Omental fat pad (tissue), 4 donors: ENCODE measurements around the gene ENTPD2. TPM values are rescaled to one million over a fixed set of nuclear protein-coding genes. Genes with fewer than 3 reads are reported as not detected.

Source experiments
- ATAC-seq: fragments of 150-250 bp; one replicate; pipeline ENCODE4 v1.9.1; 2016; ENCODE audit warnings: mild to moderate bottlenecking, moderate library complexity; ENCODE audit not compliant: low FRiP score
- DNase-seq: peaks from one replicate; pipeline ENCODE4 v3.0.0-alpha.2; 2019; ENCODE audit warnings: low spot score
- total RNA-seq, 4 donors: library from RNA; depleted of rRNA; stranded (reverse); fragments of >200 nt; gene quantifications; one replicate each; pipeline ENCODE4 v1.1.0, GENCODE V29; 2016
- TF ChIP-seq, protein P1 (sequence below), 3 donors: fragments of 450-650 bp; IDR thresholded peaks; one replicate each; pipeline ENCODE4 v1.5.1; 2016 to 2017; ENCODE audit warnings: antibody characterized with exemption in 3 of 3, mild to moderate bottlenecking in 3 of 3, moderate library complexity in 2 of 3

ENTPD2 gene
- under 1 TPM in 3 of 4 donors, not detected in 1; 0.25 to 0.72 (median 0.28) TPM for total RNA-seq

DNA sequence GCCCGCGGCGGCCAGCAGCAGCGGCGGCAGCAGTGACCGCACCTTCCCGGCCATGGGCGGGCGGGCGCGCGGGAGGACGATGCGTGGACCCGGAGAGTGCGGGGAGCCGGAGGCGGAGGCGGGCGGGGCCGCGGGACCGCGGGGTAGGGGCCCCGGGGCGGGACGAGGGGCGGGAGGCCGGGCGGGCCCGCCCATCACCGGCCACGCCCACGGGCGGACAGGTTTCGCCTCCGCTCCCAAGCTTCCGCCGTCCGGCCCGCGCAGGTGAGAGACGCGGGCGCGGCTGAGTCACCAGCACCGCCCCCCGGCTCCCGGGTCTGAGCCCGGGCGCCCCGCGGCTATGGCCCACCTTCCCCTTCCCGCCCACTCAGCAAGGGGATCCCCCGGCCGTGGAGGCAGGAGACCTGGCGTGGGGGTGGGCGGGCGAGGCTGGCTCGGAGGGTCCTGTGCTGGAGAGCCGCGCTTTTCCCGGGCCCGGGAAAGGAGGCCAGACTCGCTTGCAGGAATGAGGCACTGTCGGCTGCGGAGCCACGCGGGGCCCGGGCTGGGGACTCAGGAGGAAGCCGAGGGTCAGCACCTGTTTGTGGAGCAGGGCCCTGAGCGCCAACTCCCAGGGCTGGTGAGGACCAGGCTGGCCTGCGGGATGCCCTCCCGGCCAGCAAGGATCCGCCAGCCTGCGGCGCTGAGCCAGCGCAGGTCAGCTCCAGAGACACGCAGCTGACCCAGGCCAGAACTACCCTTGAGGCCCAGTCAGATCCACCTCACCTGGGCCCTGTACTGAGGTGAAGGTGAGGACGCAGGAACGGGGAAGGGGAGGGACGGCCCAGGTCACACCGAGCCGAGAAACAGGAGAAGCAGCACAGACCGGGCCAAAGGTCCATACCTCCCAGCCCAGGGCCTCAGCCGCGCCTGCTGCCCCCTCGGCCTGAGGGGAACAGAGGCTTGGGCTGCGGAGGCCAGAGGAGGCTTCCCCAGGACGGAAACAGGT lies at the start of gene ENTPD2:
Gene ENTPD2 (minus strand): TSS at position 118 of the 988 bp plus-strand sequence. CDS start 64 bp downstream, at position 54.
- ATAC-seq (peak; percentile 69), DNase-seq (no peak)
- TF ChIP-seq, protein P1, sequence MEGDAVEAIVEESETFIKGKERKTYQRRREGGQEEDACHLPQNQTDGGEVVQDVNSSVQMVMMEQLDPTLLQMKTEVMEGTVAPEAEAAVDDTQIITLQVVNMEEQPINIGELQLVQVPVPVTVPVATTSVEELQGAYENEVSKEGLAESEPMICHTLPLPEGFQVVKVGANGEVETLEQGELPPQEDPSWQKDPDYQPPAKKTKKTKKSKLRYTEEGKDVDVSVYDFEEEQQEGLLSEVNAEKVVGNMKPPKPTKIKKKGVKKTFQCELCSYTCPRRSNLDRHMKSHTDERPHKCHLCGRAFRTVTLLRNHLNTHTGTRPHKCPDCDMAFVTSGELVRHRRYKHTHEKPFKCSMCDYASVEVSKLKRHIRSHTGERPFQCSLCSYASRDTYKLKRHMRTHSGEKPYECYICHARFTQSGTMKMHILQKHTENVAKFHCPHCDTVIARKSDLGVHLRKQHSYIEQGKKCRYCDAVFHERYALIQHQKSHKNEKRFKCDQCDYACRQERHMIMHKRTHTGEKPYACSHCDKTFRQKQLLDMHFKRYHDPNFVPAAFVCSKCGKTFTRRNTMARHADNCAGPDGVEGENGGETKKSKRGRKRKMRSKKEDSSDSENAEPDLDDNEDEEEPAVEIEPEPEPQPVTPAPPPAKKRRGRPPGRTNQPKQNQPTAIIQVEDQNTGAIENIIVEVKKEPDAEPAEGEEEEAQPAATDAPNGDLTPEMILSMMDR (IDR thresholded peaks at IDR 0.05) = no peak

DNA sequence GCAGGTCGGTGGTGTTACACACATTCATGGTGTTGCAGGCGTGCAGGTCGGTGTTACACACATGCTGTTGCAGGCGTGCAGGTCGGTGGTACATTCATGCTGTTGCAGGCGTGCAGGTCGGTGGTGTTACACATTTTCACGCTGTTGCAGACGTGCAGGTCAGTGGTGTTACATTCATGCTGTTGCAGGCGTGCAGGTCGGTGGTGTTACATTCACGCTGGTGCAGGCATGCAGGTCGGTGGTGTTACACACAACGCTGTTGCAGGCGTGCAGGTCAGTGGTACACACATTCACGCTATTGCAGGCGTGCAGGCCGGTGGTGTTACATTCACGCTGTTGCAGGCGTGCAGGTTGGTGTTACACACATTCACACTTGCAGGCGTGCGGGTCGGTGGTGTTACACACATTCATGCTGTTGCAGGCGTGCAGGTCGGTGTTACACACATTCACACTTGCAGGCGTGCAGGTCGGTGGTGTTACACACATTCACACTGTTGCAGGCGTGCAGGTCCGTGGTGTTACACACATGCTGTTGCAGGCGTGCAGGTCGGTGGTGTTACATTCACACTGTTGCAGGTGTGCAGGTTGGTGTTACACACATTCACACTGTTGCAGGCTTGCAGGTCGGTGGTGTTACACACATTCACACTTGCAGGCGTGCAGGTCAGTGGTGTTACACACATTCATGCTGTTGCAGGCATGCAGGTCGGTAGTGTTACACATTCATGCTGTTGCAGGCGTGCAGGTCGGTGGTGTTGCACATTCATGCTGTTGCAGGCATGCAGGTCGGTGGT lies 49.5 kb upstream of the ENTPD2 start:
- TF ChIP-seq, protein P1 (IDR thresholded peaks at IDR 0.05) = no peak
- ATAC-seq (no peak), DNase-seq (no peak)

DNA sequence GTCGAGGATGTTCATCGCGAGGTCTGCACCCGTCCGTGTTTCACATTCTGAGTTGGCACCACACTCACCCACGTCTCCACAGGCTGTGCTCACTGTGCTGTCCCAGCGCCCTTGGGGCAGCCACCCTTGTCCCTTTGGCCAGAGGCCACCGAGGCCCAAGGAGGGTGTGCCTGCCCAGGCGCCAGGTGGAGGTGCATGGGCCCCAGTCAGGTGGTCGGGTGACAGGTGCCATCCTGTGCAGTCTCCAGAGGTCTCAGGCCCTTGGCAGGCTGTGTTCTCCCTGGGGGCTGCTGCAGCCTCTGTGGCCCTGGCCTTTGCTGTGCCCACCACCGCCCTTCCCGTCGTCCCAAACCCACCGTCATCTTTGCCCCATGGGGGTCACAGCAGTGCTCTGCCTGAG lies 45.4 kb upstream of the ENTPD2 start:
- no peak for DNase-seq
- TF ChIP-seq, protein P1 (IDR thresholded peaks at IDR 0.05) = no peak
- no peak for ATAC-seq

DNA sequence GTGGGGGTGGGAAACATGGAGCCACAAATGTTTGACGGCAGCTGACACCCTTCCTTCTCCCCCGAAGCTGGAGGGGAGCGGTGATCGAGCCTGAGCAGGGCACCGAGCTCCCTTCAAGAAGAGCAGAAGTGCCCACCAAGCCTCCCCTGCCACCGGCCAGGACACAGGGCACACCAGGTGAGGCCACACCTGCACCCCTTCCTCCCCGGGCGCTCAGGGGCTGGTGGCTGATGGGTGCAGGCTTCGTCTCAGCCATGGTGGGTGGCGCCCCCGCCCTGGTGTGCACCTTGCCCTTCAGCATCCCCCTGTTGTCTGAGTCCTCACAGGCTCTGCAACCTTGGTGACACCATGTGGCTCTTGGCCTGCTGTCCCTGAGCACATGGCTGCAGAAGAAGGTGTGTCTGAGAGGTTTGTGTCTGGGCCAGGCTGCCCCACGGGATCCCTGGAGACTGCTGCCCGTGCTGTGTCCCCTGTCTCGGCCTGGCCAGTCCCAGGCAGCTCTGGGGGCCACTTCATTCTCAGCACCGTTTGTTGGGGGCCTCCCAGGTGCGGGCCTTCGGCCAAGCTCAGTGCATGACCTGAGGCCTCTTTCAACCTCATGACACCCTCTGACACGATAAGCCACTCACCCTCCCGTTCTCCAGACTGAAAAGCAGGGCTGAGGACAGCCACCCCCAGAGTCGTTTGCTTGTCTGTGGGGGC lies 44.1 kb upstream of the ENTPD2 start:
- no peak for DNase-seq
- no peak for ATAC-seq
- TF ChIP-seq, protein P1 (IDR thresholded peaks at IDR 0.05) = no peak

DNA sequence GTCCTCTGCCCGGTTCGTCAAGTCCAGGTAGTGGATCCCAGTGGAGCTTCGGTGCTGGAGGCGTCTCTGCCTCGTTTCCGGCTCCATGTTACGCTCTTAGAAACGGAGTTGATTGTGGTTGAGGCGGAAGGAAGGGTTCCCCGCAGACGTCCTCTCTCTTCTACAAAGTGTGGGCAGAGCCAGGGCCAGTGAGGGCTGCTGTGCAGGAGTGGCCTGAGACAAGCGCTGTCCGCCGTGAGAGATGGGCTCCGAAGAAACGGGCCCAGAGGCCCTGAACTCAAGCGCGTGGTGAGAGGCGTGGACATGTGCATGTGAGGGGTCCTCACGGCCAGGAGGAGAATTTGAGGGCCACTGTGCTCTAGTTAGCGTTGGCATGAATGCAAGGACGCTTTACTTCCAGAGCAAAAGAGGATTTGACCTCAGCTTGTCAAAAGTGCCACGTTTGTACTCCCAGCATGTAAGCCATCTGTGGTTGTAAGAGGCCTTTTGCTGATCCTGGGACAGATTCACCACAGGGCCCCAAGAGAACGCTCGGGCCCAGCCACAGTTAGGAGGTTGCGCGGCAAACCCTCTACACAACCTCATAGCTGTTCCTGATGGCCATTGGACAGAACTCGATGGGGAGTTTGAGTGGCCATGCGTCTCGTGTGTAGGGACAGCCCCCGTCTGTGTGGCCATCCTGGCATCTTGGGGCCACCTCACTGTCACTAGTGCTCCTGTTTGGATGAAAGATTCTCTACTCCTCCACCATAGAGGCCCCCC lies 43.1 kb upstream of the ENTPD2 start:
- TF ChIP-seq, protein P1 (IDR thresholded peaks at IDR 0.05) = no peak
- ATAC-seq (no peak), DNase-seq (no peak)
